ENCODE measurements around the gene WDR89. TPM values are rescaled to one million over a fixed set of nuclear protein-coding genes. Genes with fewer than 3 reads are reported as not detected.

The WDR89 gene
- total RNA-seq, 1 experiment from 2014 or later: 18.2 TPM

DNA sequence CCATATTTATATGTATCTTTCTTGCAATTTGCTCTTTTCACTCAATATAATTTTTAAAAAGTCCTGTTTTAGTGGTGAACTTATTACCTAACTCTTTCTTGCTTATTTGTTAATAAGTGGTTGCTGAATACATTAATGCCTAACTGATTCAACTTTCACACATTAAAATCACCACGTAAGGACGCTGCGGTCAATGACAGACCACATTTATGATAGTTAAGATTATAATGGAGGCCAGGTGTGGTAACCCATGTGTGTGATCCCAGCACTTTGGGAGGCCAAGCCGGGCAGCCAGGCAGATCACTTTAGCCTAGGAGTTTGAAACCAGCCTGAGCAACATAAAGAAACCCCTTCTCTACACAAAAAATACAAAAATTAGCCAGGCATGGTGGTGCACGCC, 37.0 kb downstream of the WDR89 start:
- H3K9me2 ChIP-seq (ENCODE audit: insufficient read depth): no peaks in the 10 kb centered on the region
- H3K4me3 ChIP-seq: no peak overlapping the region
- H3K79me2 ChIP-seq (ENCODE audit: low read depth): peaks cover 12% of the 10 kb centered on the region; the same call in 1 of the 2 replicates
- BruUV-seq (replicated peaks): no TSS peak
- H2AFZ ChIP-seq: no peak overlapping the region
- no peaks in the 10 kb centered on the region for H3K4me1 ChIP-seq (replicated peaks; ENCODE audit: insufficient read depth)
- H3K27me3 ChIP-seq (ENCODE audit: insufficient read depth, low read depth): no peaks in the 10 kb centered on the region
- CTCF ChIA-PET: no interaction called here
- POLR2A ChIA-PET (ENCODE audit: unreplicated experiment): no interaction called here
- DNase-seq: no peak
- H3F3A ChIP-seq (ENCODE audit: insufficient read depth, low read depth): no peaks in the 10 kb centered on the region; the same call in 1 of the 2 replicates
- no peaks in the 10 kb centered on the region for H3K9me3 ChIP-seq (ENCODE audit: insufficient read depth, low read depth)
- TF ChIP-seq EZH2 (IDR thresholded peaks at IDR 0.05; ENCODE audit: low read depth): no peak
- TF ChIP-seq, protein P1, sequence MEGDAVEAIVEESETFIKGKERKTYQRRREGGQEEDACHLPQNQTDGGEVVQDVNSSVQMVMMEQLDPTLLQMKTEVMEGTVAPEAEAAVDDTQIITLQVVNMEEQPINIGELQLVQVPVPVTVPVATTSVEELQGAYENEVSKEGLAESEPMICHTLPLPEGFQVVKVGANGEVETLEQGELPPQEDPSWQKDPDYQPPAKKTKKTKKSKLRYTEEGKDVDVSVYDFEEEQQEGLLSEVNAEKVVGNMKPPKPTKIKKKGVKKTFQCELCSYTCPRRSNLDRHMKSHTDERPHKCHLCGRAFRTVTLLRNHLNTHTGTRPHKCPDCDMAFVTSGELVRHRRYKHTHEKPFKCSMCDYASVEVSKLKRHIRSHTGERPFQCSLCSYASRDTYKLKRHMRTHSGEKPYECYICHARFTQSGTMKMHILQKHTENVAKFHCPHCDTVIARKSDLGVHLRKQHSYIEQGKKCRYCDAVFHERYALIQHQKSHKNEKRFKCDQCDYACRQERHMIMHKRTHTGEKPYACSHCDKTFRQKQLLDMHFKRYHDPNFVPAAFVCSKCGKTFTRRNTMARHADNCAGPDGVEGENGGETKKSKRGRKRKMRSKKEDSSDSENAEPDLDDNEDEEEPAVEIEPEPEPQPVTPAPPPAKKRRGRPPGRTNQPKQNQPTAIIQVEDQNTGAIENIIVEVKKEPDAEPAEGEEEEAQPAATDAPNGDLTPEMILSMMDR (conservative IDR thresholded peaks at IDR 0.05): no peak
- no peak overlapping the region for H3K27ac ChIP-seq
- H3K4me2 ChIP-seq: no peak overlapping the region
- H3K36me3 ChIP-seq (ENCODE audit: low read depth): peaks cover 4% of the 10 kb centered on the region; the same call in 1 of the 2 replicates
- 0 out of 2 replicates have a peak, but pooled peaks cover 6% of the 10 kb centered on the region for H4K20me1 ChIP-seq (ENCODE audit: insufficient read depth)
- intact Hi-C loops (cut with micrococcal nuclease; ENCODE audit: unreplicated experiment): no loop called here

DNA sequence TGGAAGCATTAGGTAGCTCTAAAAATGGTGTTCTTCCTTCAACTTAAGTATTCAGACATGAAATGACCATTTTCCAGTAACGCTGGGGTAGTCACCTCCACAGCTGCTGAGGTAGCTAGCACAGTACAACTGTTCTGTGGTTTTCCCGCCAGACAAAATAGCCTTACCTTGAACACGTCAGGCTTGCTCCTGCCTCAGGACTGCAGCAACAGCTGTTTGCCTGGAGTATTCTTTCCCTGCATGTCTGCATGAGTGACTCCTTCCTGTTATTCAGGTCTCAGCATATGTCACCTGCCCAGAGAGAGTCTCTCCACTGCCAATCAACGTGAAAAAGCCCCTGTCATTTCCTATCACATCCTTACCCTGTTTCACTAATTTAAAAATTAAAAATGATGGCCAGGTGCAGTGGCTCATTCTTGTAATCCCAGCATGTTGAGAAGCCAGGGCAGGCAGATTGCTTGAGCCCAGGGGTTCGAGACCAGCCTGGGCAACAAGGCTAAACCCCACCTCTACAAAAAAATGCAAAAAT, 37.9 kb downstream of the WDR89 start:
- Histone ChIP-seq H3F3A (ENCODE audit: insufficient read depth, low read depth) (no peaks in the 10 kb centered on the region; the same call in 1 of the 2 replicates), H2AFZ (no peak overlapping the region), H3K9me3 (ENCODE audit: insufficient read depth, low read depth) (no peaks in the 10 kb centered on the region), H4K20me1 (ENCODE audit: insufficient read depth) (0 out of 2 replicates have a peak, but pooled peaks cover 6% of the 10 kb centered on the region), H3K4me3 (no peak overlapping the region), H3K27me3 (ENCODE audit: insufficient read depth, low read depth) (no peaks in the 10 kb centered on the region), H3K36me3 (ENCODE audit: low read depth) (peaks cover 12% of the 10 kb centered on the region), H3K9me2 (ENCODE audit: insufficient read depth) (no peaks in the 10 kb centered on the region), H3K27ac (no peak overlapping the region), H3K79me2 (ENCODE audit: low read depth) (peaks cover 5% of the 10 kb centered on the region; the same call in 1 of the 2 replicates), H3K4me2 (no peak overlapping the region), H3K4me1 (replicated peaks; ENCODE audit: insufficient read depth) (no peaks in the 10 kb centered on the region)
- TF ChIP-seq, protein P1 (conservative IDR thresholded peaks at IDR 0.05): no peak
- TF ChIP-seq EZH2 (IDR thresholded peaks at IDR 0.05; ENCODE audit: low read depth): no peak
- POLR2A ChIA-PET (ENCODE audit: unreplicated experiment): interaction anchor here (0.6 kb wide), 1 partner anchor 11 kb away, joined by 15 read pairs; no protein-coding TSS in a partner anchor
- intact Hi-C loops (cut with micrococcal nuclease; ENCODE audit: unreplicated experiment): no loop called here
- DNase-seq: no peak
- BruUV-seq (replicated peaks): no TSS peak
- CTCF ChIA-PET: no interaction called here

DNA sequence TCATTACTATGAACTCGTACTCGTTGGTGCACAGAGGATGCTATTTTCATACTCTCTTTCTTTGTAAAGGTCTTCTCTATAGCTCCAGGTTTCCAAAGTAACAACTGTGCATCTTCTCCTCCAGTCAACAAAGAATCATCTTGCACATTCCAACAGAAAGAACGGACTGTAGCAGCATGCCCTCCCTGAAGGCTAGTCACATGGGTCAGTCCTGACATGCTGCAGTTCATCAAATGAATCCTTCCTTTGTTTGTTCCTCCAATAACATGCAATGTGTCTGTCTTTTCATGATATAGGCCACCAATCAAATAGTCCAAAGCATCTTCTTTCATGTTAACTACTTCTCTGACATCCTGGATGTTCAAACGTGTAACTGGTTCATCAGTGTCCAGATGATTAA, 42.9 kb downstream of the WDR89 start:
- H3K9me3 ChIP-seq (ENCODE audit: insufficient read depth, low read depth): peaks cover 7% of the 10 kb centered on the region; the same call in 1 of the 2 replicates
- H3K9me2 ChIP-seq (ENCODE audit: insufficient read depth): no peaks in the 10 kb centered on the region
- H3K27me3 ChIP-seq (ENCODE audit: insufficient read depth, low read depth): no peaks in the 10 kb centered on the region
- no peaks in the 10 kb centered on the region for H3K4me1 ChIP-seq (replicated peaks; ENCODE audit: insufficient read depth)
- no TSS peak for BruUV-seq (replicated peaks)
- no peak overlapping the region for H2AFZ ChIP-seq
- no peak overlapping the region for H3K27ac ChIP-seq
- H3K36me3 ChIP-seq (ENCODE audit: low read depth): peaks cover 16% of the 10 kb centered on the region
- H3K4me3 ChIP-seq: no peak overlapping the region
- DNase-seq: no peak
- H3K4me2 ChIP-seq: no peak overlapping the region
- intact Hi-C loops (cut with micrococcal nuclease; ENCODE audit: unreplicated experiment): no loop called here
- H4K20me1 ChIP-seq (ENCODE audit: insufficient read depth): no peaks in the 10 kb centered on the region
- TF ChIP-seq, protein P1 (conservative IDR thresholded peaks at IDR 0.05): no peak
- TF ChIP-seq EZH2 (IDR thresholded peaks at IDR 0.05; ENCODE audit: low read depth): no peak
- POLR2A ChIA-PET (ENCODE audit: unreplicated experiment): no interaction called here
- no peaks in the 10 kb centered on the region for H3K79me2 ChIP-seq (ENCODE audit: low read depth)
- CTCF ChIA-PET: no interaction called here
- H3F3A ChIP-seq (ENCODE audit: insufficient read depth, low read depth): no peaks in the 10 kb centered on the region; the same call in 1 of the 2 replicates

All from PC-9 (cell line).